NCI-H146 treated with DMSO at 0.1 percent for 48 hours (cell line): ENCODE results near the gene NAV3.
"Not testable (repeated sequence)": the region's sequence is repeated elsewhere in the genome, so short reads cannot be mapped to it uniquely, and the experiment has no call there.

Experiments used
- DNase-seq: peaks from one replicate; lab custom pipeline; 2025; ENCODE audit not compliant: unreplicated experiment; lab: John Stamatoyannopoulos, UW

Gene NAV3

DNA sequence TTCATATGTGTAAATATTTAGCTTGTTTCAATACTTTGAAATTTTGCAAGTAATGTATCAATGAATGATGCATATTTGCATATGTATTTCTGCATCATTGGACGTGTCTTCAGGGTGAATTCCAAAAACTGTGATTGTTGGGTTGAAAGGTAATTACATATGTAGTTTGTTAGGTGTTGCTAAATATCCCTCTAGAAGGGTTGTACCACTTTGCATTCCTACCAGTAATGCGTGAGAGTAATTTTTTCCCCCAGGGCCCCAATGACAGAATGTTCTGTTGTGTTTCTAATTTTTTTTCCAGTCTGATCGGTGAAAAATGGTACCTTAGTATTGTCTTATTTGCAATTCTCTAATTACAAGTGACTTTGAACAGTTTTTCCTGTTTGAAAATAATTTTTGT lies 408.9 kb downstream of the NAV3 start:
- no peak for DNase-seq

DNA sequence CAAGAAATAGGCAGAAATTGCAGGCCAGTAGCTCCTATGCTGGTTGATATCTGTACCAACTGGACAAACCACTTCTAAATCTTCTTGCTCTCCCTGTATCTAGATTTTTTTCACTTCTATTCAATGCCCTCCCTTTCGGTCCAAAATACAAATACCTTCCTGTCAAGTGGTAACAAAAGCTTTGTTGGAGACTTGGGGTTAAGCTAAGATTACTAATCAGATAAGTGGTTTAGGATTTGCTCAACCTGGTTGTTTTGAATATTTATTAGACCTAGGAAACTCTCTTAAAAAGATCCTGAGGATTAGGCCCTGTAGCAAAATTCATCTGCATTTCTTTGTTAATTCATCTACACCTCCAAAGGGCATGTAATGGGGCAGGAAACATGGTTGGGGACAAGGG lies 410.1 kb downstream of the NAV3 start:
- no peak for DNase-seq

DNA sequence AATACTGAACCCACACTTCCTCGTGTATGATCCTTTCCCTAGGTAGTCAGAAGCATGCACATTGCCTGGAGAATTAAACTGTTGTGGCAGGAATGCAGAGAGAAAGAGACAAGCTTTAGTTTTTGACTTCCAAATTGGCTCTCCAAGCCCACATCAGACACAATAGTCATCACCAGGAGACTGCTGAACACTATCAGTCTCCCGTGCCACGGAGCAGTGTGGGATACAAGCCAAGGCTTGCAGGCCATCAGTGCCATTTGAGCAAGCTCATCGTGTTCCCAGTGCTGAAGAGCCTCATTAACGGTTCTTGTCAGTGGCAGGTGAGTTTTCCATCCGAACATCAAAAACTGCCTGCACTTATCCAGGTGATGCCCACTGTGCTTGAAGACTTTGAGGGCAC lies 410.8 kb downstream of the NAV3 start:
- DNase-seq: no peak

DNA sequence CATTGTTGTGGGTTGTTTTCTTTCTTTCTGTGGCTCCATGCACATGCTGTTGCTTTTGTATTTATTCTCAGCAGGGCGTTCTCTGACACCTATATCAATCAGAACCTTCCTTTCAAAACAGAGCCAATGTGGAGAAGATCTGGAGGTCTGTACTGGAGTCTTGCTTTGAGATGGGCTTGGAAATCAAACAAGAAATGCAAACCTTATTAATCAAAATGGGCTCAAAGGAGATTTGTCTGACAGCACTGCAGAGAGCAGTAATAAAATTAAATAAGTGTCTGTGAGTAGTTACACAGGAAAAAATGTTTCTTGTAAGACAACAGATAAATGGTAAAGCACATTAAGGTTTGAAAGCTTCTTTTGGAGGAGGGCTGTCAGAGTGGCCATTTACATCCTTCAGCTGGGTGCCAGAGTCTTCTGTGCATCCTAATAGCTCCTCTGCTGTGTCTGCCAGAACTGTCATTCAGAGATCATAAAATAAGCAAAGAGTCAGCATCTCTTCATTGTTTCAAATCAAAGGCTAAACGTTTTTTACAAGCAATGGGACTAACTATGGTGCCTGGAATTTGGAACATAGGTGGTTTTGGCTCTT lies 414.3 kb downstream of the NAV3 start:
- DNase-seq: no peak

DNA sequence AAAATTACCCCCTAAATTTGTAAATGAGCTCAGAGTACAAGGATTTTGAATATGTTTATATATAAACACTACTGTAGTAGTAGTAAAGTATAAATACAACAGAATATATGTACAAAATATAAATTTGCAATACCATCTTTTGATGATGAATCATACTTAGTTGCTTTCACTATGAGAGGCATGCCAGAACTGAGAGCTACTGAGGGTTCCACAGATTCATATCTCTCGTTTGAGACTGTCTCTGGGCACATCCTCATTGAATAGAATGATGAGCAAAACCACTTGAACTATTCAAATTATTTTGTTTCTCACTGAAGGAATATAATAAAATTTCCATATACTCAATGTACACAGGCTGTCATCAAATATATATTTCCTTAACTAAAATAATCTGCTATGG lies 417.6 kb downstream of the NAV3 start:
- DNase-seq: no peak

DNA sequence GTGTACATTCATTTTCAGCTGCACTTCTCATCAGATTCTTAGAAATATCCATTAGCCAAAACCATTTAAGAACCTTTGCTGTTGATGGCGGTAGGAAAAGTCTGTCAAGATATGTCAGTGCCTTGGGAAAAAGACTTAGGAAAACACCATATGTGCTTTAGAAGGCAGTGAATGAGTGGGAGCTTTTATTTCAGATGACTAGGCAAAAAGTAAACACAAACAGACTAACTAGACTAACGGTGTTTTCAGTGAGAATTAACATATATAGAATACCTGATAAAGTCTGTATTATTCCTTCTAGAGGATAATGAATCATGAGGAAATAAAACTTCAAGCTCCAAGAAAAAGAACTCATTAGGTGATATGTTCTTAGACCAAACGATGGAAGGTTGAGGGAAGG lies 418.9 kb downstream of the NAV3 start:
- no peak for DNase-seq

DNA sequence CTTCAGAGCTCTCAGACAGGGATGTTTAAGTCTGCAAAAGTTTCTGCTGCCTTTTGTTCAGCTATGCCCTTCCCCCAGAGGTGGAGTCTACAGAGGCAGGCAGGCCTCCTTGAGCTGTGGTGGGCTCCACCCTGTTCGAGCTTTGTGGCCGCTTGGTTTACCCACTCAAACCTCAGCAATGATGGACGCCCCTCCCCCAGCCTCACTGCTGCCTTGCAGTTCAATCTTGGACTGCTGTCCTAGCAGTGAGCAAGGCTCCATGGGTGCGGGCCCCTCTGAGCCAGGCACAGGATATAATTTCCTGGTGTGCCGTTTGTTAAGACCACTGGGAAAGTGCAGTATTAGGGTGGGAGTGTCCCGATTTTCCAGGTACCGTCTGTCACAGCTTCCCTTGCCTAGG lies 427.0 kb downstream of the NAV3 start:
- not testable (repeated sequence) for DNase-seq

DNA sequence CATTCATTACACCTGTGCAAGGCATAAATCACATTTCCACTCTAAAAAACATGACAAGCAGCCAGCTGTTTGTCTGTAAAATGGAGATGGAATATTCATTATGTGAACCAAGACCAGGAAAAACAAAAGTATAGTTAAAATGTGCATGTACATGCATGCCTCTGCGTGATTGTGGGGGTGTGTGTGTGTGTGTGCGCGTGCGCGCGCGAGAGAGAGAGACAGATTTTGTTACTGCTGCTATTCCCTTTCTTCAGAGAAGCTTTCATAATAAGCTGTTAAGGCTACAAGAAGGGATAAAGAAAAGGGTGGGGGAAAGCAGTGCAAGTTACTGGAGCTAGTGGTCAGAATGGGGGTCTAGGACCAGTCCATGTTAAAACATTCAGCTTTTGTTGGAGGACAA lies 430.3 kb downstream of the NAV3 start:
- DNase-seq: no peak

DNA sequence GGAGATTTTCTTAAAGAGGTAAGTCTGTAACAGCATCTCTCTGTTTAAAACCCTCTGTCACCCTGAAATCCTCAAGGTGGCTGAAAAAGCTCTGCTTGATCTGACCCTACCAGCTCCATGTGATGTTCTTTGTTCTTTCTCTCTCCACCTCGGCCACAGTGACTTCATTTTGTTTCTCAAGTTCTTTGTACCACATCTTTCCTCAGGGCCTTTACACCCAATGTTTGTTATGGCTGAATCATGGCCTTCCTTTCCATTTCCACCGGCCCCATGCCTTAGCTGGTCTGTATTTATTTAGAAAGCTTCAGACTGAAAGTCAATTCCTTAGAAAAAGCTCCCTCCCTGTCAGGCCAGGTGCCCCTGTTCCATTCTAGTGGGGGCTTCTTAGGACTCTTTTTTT lies 431.2 kb downstream of the NAV3 start:
- DNase-seq: no peak
